Measurements from ENCODE around the gene C1orf56.

C1orf56 gene

GRCh38 chr1:151011154-151011850 lies 36.2 kb upstream of the C1orf56 start:
- no peak overlapping the region for H4K91ac ChIP-seq (ENCODE audit: low read length)
- WGBS: over 99% methylated on average over 3 of the region's 4 CpGs

GRCh38 chr1:151012684-151013471 lies 34.7 kb upstream of the C1orf56 start:
- Histone ChIP-seq H2BK12ac (ENCODE audit: low read length in 2 of 2) (peak overlapping the region in 1 of 2 experiments; percentile 11), H3K14ac (ENCODE audit: low read length in 2 of 2) (no peak overlapping the region), H2AK5ac (ENCODE audit: low read length, severe bottlenecking) (no peak overlapping the region), H3K36me3 (ENCODE audit: control insufficient read depth in 1 of 2, insufficient read depth in 2 of 2, low read depth in 1 of 2, low read length in 2 of 2) (peaks cover 0 to 3% of the 10 kb centered on the region in 2 experiments), H3K27ac (ENCODE audit: low read length, poor library complexity, severe bottlenecking) (peak overlapping the region; percentile 58), H3K4me1 (ENCODE audit: control insufficient read depth, insufficient read depth, low read depth, low read length) (peaks cover 8% of the 10 kb centered on the region), H3K9ac (ENCODE audit: low read length) (no peak overlapping the region), H3K27me3 (ENCODE audit: control insufficient read depth in 1 of 2, insufficient read depth in 1 of 2, low read length in 2 of 2) (no peaks in the 10 kb centered on the region), H3K4me3 (ENCODE audit: insufficient read depth in 1 of 2, low read depth in 1 of 2, low read length in 2 of 2) (no peak overlapping the region), H2BK120ac (ENCODE audit: low read depth, low read length) (no peak overlapping the region), H3K23ac (ENCODE audit: low read length in 2 of 2) (no peak overlapping the region), H3K79me1 (replicated peaks; ENCODE audit: low read length, poor library complexity, severe bottlenecking) (peaks cover 22% of the 10 kb centered on the region), H2BK5ac (ENCODE audit: low read depth, low read length, poor library complexity, severe bottlenecking) (no peak overlapping the region), H3K9me3 (ENCODE audit: control insufficient read depth, low read length) (no peaks in the 10 kb centered on the region), H3K4me2 (ENCODE audit: low read length, poor library complexity, severe bottlenecking) (peak overlapping the region; percentile 17), H2BK15ac (ENCODE audit: low read depth, poor library complexity, severe bottlenecking) (no peak overlapping the region), H4K8ac (ENCODE audit: low read length) (no peak overlapping the region), H3K4ac (ENCODE audit: low read depth in 1 of 2, low read length in 2 of 2) (no peak overlapping the region), H4K91ac (ENCODE audit: low read length) (no peak overlapping the region), H2AFZ (ENCODE audit: low read depth, low read length) (no peak overlapping the region), H3K18ac (ENCODE audit: low read depth in 1 of 2, low read length in 2 of 2) (peak overlapping the region in 1 of 2 experiments; percentile 61)
- no peak for DNase-seq
- 96% methylated on average over 13 of the region's 14 CpGs for WGBS

More at GRCh38 chr1:151011154-151011850, 36.2 kb upstream of the C1orf56 start:
- Histone ChIP-seq H3K9ac (ENCODE audit: low read length) (peak overlapping the region; percentile 38), H2BK5ac (ENCODE audit: low read depth, low read length, poor library complexity, severe bottlenecking) (no peak overlapping the region), H3K14ac (ENCODE audit: low read length in 2 of 2) (no peak overlapping the region), H3K18ac (ENCODE audit: low read depth in 1 of 2, low read length in 2 of 2) (no peak overlapping the region), H2BK120ac (ENCODE audit: low read depth, low read length) (no peak overlapping the region), H3K27me3 (ENCODE audit: control insufficient read depth in 1 of 2, insufficient read depth in 1 of 2, low read length in 2 of 2) (no peaks in the 10 kb centered on the region), H3K4me1 (ENCODE audit: control insufficient read depth, insufficient read depth, low read depth, low read length) (peaks cover 12% of the 10 kb centered on the region), H3K27ac (ENCODE audit: low read length, poor library complexity, severe bottlenecking) (no peak overlapping the region), H2BK12ac (ENCODE audit: low read length in 2 of 2) (no peak overlapping the region), H3K36me3 (ENCODE audit: control insufficient read depth in 1 of 2, insufficient read depth in 2 of 2, low read depth in 1 of 2, low read length in 2 of 2) (no peaks in the 10 kb centered on the region), H2BK15ac (ENCODE audit: low read depth, poor library complexity, severe bottlenecking) (no peak overlapping the region), H3K4me3 (ENCODE audit: insufficient read depth in 1 of 2, low read depth in 1 of 2, low read length in 2 of 2) (no peak overlapping the region), H3K4ac (ENCODE audit: low read depth in 1 of 2, low read length in 2 of 2) (no peak overlapping the region), H2AFZ (ENCODE audit: low read depth, low read length) (no peak overlapping the region), H2AK5ac (ENCODE audit: low read length, severe bottlenecking) (no peak overlapping the region), H3K79me1 (replicated peaks; ENCODE audit: low read length, poor library complexity, severe bottlenecking) (peaks cover 20% of the 10 kb centered on the region), H3K4me2 (ENCODE audit: low read length, poor library complexity, severe bottlenecking) (no peak overlapping the region), H3K23ac (ENCODE audit: low read length in 2 of 2) (no peak overlapping the region), H3K9me3 (ENCODE audit: control insufficient read depth, low read length) (no peaks in the 10 kb centered on the region), H4K8ac (ENCODE audit: low read length) (no peak overlapping the region)
- no peak for DNase-seq

- Histone ChIP-seq H3K14ac (ENCODE audit: low read length in 2 of 2) (no peak overlapping the region), H2BK5ac (ENCODE audit: low read depth, low read length, poor library complexity, severe bottlenecking) (no peak overlapping the region), H2BK12ac (ENCODE audit: low read length in 2 of 2) (peak overlapping the region in 1 of 2 experiments; percentile 11), H3K9me3 (ENCODE audit: control insufficient read depth, low read length) (no peaks in the 10 kb centered on the region), H3K9ac (ENCODE audit: low read length) (no peak overlapping the region), H2BK15ac (ENCODE audit: low read depth, poor library complexity, severe bottlenecking) (no peak overlapping the region), H3K18ac (ENCODE audit: low read depth in 1 of 2, low read length in 2 of 2) (peak overlapping the region in 1 of 2 experiments; percentile 61), H2AK5ac (ENCODE audit: low read length, severe bottlenecking) (no peak overlapping the region), H2BK120ac (ENCODE audit: low read depth, low read length) (no peak overlapping the region), H3K4me1 (ENCODE audit: control insufficient read depth, insufficient read depth, low read depth, low read length) (peaks cover 7% of the 10 kb centered on the region), H3K36me3 (ENCODE audit: control insufficient read depth in 1 of 2, insufficient read depth in 2 of 2, low read depth in 1 of 2, low read length in 2 of 2) (peaks cover 0 to 9% of the 10 kb centered on the region in 2 experiments), H2AFZ (ENCODE audit: low read depth, low read length) (no peak overlapping the region), H3K27ac (ENCODE audit: low read length, poor library complexity, severe bottlenecking) (peak overlapping the region; percentile 58), H4K8ac (ENCODE audit: low read length) (no peak overlapping the region), H3K79me1 (replicated peaks; ENCODE audit: low read length, poor library complexity, severe bottlenecking) (peaks cover 20% of the 10 kb centered on the region), H3K23ac (ENCODE audit: low read length in 2 of 2) (no peak overlapping the region), H3K27me3 (ENCODE audit: control insufficient read depth in 1 of 2, insufficient read depth in 1 of 2, low read length in 2 of 2) (no peaks in the 10 kb centered on the region), H3K4me2 (ENCODE audit: low read length, poor library complexity, severe bottlenecking) (no peak overlapping the region), H3K4ac (ENCODE audit: low read depth in 1 of 2, low read length in 2 of 2) (no peak overlapping the region), H3K4me3 (ENCODE audit: insufficient read depth in 1 of 2, low read depth in 1 of 2, low read length in 2 of 2) (no peak overlapping the region), H4K91ac (ENCODE audit: low read length) (no peak overlapping the region)
- peak; percentile 89 for DNase-seq
- 56% methylated on average over 1 of the region's 2 CpGs for WGBS
Measured at GRCh38 chr1:151013518-151013917, 34.0 kb upstream of the C1orf56 start.

GRCh38 chr1:151024540-151025146 lies 22.9 kb upstream of the C1orf56 start:
- Histone ChIP-seq H2AK5ac (ENCODE audit: low read length, severe bottlenecking) (peak overlapping the region; percentile 46), H4K8ac (ENCODE audit: low read length) (no peak overlapping the region), H2BK12ac (ENCODE audit: low read length in 2 of 2) (no peak overlapping the region), H2BK5ac (ENCODE audit: low read depth, low read length, poor library complexity, severe bottlenecking) (peak overlapping the region; percentile 46), H3K36me3 (ENCODE audit: control insufficient read depth in 1 of 2, insufficient read depth in 2 of 2, low read depth in 1 of 2, low read length in 2 of 2) (peaks cover 23 to 46% of the 10 kb centered on the region in 2 experiments), H3K4me2 (ENCODE audit: low read length, poor library complexity, severe bottlenecking) (no peak overlapping the region), H3K9me3 (ENCODE audit: control insufficient read depth, low read length) (no peaks in the 10 kb centered on the region), H3K27me3 (ENCODE audit: control insufficient read depth in 1 of 2, insufficient read depth in 1 of 2, low read length in 2 of 2) (no peaks in the 10 kb centered on the region), H4K91ac (ENCODE audit: low read length) (no peak overlapping the region), H3K4me1 (ENCODE audit: control insufficient read depth, insufficient read depth, low read depth, low read length) (peaks cover 14% of the 10 kb centered on the region), H3K4ac (ENCODE audit: low read depth in 1 of 2, low read length in 2 of 2) (no peak overlapping the region), H2AFZ (ENCODE audit: low read depth, low read length) (no peak overlapping the region), H3K14ac (ENCODE audit: low read length in 2 of 2) (no peak overlapping the region), H3K4me3 (ENCODE audit: insufficient read depth in 1 of 2, low read depth in 1 of 2, low read length in 2 of 2) (no peak overlapping the region), H3K9ac (ENCODE audit: low read length) (no peak overlapping the region), H3K23ac (ENCODE audit: low read length in 2 of 2) (no peak overlapping the region), H2BK15ac (ENCODE audit: low read depth, poor library complexity, severe bottlenecking) (no peak overlapping the region), H3K18ac (ENCODE audit: low read depth in 1 of 2, low read length in 2 of 2) (no peak overlapping the region), H3K27ac (ENCODE audit: low read length, poor library complexity, severe bottlenecking) (no peak overlapping the region), H2BK120ac (ENCODE audit: low read depth, low read length) (no peak overlapping the region), H3K79me1 (replicated peaks; ENCODE audit: low read length, poor library complexity, severe bottlenecking) (peaks cover 5% of the 10 kb centered on the region)
- 50% methylated on average over 5 of the region's 6 CpGs for WGBS
- DNase-seq: peak; percentile 71

Data from mesenchymal stem cell (in vitro differentiated cells and primary cell).